Fibroblast of skin of right biceps (primary cell): Measurements from ENCODE around the gene WNT11.

Experiments
- DNase-seq: peaks from one replicate; pipeline ENCODE4 v3.0.0-alpha.2; 2013

Gene WNT11

DNA sequence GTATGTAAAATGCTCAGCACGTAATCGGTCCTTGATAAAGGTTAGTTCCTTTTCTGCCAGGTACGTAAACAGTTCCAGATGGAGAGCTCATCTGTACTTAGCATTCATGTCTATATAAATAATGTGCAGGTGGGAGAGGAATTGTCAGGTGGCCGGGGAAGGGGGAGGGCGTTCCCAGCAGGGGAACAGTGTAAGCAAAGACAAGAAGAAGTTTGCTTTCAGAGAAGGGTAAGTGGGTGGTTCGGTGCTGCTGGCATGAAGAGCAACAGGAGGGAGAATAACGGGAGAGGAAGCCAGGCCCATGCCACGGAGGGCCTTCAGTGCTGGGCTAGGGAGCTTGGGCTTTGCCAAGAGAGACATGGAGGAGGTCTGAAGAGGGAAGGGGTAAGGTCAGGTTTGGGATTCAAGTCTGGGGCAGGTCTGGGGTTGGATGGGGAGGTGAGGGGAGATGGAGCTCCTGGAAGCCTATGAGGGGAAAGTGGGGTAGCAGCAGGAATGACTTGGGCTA, 11.4 kb upstream of the WNT11 start:
- no peak for DNase-seq

DNA sequence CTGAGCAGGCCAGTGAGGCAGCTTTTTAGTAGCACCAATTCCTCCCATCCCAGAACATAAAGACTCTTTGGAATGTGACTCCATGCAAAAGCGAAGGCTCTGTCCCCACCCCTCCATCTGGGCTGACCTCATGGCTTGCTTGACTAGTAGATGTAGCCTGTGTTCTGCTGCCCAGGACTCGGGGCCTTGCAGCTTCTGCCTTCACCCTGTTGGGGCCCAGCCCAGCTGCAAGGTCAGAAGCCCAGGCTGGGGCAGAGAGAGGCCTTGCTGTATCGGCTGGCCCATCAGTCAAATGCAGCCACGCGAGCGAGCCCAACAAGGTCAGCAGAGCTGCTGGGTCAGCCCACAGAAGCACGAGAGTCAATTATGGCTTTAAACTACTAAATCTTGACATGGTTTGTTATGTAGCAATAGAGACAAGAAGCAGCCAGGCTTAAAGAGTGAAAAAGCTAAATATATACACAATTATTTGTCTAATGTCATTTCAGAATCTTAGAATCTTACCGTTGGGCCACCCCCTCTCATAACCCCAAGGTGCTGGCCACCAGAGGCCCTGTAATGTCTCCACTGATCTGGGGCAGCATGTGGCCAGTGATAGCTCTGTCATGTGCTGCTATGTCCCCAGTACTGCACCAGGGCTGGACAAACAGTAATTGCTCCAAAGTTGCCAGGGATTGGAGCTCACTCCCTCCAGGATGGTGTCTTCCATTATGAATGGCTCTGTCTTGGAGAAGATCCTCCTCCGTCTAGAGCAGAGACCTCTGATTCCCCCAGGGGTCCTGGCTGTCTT, 10.4 kb upstream of the WNT11 start:
- DNase-seq = no peak

DNA sequence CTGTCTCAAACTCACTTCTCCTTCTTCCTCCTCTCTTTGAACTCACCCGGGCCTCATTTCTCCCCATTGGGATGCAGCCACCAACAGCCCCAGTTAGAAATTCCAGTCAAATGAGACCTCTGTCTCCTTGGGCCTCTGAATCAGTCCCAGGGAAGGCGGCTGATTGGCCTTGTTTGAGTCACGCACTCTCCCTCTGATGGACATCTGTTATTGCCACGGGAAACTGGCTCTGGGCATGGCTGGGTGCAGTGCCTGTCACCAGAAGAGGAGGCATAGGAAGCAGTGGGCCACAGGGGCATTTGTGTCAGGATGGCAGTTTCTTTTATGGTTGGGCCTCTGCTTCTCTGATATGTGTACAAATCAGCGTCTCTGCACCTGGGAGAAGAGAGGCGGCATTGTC, 9.6 kb upstream of the WNT11 start:
- peak; percentile 78 for DNase-seq

DNA sequence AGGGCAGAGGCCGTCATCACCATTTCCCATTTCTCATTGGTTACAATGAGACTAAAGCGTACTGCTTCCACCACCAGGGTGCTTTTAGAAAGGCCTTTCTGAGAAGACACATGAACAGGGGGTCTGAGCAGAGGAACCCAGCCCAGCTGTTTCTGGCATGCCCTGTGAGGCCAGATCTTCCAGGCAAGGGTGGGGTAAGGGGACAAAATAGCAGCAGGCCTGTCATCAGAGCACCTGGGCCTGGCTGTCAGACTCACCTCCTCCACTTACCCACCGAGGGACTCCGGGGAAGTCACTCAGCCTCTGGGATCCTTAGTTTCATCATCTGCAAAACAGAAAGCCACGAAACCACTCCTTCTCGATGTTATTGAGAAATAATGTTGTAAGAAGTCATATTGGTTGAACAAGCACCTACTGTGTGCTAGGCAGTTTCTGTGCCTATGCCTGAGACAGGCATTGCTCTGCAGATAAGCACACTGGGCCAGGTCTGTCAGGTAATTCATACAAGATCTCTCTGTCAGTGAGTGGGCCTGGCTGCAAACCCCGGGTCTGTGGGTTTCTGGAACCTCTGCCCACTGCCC, 8.8 kb upstream of the WNT11 start:
- DNase-seq = no peak

- no peak for DNase-seq
Observed at GRCh38 chr11:76214186-76214585, 7.9 kb upstream of the WNT11 start.

DNA sequence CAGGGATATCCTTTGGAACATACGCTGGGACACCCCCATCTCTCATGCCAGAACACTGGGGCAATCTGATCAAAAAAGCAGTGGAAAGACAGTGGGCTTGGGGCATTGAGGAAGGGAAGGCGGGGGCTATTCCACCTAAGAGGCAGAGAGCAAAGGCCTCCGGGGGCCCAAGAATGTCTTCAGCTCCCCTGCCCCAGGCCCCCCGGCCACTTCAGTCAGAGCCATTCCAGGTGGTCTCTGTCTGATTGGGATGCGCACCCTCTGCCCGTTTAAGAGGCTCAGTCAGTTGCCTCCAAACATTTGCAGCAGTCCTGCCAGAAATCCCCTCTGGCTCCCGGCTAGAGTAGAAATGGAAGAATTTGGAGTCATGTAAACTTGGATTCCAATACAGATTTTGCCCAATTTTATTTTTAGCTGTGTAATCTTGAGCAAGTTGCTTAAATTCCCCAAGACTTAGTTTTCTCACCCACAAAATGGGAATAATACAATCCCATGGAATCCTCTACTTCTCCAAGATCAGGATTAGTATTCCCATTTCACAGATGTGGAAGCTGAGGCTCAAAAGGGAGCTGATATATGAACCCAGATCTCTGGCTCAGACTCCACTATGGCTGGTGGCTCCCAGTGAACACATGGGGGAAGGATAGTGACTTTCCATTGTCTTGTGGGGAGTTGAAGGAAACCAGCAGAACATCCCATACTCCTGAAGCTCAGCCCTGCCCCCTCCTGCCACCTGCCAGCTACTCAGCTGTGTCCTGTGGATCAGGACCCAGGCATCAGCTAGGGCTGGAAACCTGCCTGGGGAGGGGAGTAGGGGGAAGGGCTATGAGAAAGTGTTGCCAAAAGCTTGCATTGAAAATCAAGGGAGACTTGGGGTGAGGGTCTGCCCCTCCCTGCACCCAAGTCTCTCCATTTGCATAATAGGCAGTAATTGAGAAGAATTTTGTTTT, 6.1 kb upstream of the WNT11 start:
- no peak for DNase-seq

GRCh38 chr11:76210931-76211851, 4.9 kb upstream of the WNT11 start:
- no peak for DNase-seq

DNA sequence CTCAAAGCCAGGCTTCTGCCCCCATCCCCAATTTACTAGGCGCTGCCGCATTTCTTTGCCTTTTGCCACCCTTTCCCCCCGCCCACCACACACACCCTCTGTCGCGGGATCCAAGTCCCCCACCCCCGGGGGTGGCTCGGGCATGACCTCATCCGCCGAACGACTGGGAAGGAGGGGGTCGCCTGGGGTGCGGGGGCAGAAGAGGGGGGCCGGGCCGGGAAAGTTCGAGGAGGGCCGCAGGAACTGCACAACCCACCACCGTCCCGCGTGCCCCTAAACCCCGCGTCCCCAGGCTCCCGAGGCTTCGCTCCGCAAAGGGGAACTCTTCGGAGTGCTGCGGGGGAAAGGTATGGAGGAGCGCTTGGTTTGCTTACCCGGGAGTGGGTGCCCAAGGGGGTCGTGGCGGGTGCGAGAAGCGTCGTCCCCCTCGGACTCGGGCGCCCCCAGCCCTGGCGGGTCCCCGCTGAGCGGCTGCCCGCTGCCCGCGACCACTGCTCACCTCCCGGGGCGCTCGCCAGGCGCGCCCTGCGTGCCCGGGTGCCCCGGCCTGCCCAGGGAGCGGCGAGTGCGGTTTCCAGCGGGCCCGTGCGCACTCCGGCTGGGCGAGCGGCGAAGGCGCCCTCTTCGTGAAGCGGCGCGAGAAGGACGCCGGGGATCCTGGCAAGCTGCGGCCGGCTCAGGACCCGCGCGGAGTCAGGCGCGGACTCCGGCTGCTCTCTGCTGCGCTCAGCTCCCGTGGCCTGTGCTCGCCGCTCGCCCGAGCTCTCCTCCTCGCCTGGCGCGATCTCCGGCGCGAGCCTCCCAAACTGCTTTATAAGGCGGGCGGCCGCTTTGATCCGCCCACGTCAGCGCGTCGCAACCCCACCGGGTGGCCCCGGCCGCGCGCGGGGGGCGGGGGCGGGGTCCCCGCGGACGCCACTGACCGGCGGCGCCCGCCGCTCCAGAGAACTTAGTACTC, 4.0 kb upstream of the WNT11 start:
- peak; percentile 72 for DNase-seq

- no peak for DNase-seq
Observed at GRCh38 chr11:76209375-76209972, 3.2 kb upstream of the WNT11 start.

GRCh38 chr11:76208438-76209374, 2.4 kb upstream of the WNT11 start:
- DNase-seq = peak; percentile 53

DNA sequence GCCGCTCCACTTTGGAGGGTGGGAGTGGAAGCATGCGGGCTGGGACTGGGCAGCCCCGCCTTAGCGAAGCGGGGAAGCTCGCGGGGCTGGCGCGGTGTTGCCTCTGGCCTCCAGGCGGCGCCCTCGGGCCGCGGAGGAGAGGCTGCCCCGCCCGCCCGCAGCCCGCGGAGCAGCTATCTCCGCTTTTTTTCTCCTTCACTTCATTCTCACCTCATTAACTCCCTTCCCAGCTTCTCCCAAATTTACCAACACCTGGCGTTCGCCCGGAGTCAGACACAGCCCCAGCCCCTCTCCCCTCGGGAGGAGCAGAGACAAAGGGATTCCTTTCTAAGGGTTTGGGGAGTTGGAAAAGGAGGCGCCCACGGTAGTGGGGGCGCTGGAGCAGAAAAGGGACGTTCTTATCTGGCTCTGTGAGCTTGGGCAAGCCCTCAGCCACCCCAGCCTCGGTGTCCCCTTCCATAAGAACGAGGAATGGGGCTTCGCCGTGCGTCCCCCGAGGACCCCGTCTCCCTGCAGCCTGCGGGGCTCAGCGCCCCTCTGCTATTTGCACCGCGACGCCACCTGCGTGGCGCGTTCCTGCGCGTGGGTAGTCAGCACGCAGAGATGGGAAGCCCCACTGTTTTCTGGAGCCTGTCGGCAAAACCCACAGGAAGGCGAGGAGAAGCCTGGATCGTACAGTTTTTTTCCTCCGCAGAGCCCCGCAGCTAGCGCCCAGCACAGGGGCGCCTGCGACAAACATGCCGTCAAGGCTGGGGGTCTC, 1.5 kb upstream of the WNT11 start:
- DNase-seq = peak; percentile 73

- DNase-seq = no peak
Observed at GRCh38 chr11:76206077-76206326, 300 bp downstream of the WNT11 start.

- no peak for DNase-seq
Observed at GRCh38 chr11:76205252-76206076, 838 bp downstream of the WNT11 start.

DNA sequence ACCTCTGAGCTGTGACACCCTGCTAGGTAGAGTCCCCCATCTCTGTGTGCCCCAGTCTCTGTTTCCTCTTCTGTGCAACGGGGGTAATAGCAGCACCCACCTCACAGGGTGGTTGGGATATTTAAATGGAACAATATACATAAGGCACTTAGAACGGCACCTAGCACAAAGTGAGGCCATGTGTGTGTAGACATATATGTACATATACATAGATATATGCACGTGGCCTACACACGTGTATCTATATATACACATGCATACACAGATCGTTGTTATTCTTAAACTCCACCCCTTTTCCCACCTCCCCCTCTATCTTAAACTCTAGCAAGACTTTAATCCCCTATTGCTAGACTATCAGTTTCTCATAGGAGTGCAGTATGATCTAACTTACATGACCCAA, 2.4 kb downstream of the WNT11 start:
- DNase-seq = no peak

DNA sequence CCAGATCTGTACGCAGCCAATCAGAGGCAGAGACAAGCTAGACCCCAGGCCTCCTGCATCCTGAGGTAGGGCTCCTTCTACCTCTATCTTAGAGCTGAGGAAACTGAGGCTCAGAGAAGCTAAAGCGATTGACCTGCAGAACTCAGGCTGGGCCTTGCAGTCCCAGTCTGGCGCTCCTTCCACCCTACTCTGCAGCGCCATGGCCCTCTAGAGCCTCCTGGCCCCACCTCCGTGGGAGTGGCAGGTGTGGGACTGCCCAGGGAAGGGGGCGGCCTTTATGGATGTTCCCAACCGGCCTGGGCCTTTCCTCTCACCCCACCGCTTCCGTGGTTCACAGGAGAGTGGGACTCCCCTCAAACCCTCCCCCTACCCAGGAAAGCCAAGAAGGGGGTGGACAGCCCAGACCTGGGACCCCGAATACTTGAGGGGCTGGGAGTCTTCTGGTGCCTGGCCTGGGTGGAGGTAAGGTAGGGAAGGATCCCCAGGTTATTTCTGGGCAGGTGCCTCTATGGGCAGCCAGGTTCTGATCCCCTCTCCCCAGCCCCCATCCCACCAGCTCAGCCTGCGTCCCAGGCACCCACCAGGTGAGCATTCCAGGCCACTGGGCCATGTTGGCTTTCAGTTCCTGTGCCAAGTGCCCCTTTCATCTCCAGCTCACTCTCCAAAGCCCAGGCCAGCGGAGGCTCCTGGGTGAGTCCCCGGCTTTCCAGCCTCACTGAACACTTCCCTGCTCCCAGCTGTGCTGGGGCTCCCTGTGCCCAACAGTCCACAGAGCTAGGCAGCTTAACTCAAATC, 3.0 kb downstream of the WNT11 start:
- no peak for DNase-seq

DNA sequence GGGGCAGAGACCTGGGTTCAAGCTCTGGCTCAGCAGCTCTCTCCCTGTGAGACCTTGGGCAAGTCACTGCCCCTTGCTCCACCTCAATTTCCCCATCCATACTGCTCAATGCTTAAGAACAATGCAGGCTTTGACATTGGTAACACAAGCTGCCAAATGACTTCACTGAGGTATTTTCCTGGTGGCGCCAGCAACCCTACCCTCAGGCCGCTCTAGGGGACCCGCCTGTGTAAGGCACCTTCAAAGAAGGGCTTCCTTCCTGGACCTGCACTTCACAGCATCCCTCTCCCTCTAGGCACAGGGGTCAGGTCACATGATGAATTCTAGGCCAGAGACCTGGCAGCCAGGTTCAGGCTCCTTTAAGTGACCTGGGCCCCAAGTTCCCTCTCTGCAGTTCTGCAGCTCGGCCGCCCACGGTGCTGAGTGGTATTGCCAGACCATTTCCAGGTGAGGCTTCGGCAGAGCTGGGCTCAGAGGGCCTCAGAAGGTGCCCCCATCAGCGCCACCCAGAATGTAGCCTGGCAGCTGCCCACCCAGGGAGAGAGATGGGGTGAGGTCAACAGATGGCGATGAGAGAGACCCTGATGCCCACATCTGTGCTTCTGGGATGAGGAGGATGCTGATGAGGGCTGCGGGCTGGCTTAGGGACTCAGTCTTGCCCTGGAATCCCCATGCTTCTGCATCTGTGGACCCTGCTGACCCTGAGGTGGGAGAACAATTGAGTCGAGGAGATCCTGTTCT, 4.5 kb downstream of the WNT11 start:
- no peak for DNase-seq
